ENCODE measurements around the gene GAREM1.

Gene GAREM1

DNA sequence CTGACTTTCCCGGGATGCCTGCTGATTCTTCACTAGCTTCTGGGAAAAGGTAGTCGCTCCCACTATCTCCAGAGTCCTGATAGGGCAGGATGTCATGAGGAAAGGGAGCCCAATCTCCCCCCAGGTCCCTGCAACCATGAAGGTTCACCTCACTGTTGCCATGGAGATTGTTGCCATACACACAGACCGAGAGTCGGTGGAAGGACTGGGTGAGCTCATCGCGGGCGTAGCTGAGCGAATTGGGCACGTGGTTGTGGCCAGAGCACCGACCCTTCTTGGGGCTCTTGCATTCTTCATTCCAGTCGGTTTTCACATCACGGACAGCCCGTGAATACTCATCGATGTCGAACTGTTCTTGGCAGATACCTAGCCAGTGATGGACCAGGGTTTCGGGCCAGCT is 183.4 kb downstream of the GAREM1 start:
- DNase-seq: no peak

DNA sequence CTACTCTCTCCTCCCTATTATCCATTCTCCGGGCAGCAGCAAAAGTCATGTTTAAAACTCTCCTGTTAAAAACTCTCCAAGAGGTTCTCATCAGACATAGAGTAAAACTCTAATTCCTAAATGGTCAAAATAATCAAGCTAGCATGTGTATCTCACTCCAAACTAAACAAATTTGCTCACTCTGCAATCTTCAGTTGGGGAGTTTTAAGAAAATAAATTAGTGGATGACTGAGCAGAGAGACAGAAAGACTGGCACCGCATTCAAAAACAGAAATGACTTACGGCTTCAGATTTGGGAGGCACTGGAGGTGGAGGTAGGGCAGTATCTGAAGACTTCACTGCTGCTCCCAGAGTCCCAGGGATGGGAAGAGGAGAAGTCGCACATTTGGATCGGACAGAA is 183.9 kb downstream of the GAREM1 start:
- DNase-seq: no peak

DNA sequence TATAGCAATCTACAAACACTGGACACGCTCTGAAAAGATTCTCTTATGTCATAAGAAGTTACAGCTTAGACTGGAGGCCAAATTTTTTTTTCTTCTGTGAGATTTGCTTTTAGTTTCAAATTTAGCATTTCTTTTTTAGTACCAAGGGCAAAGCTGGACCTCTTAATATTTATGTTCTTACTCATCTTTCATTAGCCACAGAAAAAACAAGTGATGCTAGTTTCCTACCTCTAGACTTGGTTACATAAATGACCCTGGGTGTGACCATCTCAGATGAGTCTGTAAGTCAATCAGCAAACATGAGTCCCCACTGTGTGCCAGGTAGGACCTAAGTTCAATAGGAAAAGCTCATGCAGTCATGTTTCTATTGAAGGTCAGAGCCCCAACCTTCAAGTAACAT is 186.4 kb downstream of the GAREM1 start:
- no peak for DNase-seq

DNA sequence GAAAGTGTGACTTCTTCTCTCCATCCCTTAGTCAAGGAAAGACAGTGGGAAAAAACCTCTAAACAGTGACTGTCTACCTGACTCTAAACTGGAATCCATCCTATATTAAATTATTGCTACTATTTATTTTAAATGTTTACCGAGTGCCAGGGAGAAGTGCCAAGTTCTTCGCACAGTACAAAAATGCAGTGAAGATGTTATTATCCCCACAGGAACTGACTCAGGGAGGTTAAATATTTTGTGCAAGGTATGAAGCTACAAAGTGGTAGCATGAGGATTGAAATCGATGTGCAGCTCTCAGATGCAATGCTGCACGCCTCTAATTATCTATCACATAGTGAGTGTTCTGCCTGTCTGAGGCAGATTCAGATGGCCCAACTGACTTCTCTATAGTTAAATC is 189.8 kb downstream of the GAREM1 start:
- no peak for DNase-seq

DNA sequence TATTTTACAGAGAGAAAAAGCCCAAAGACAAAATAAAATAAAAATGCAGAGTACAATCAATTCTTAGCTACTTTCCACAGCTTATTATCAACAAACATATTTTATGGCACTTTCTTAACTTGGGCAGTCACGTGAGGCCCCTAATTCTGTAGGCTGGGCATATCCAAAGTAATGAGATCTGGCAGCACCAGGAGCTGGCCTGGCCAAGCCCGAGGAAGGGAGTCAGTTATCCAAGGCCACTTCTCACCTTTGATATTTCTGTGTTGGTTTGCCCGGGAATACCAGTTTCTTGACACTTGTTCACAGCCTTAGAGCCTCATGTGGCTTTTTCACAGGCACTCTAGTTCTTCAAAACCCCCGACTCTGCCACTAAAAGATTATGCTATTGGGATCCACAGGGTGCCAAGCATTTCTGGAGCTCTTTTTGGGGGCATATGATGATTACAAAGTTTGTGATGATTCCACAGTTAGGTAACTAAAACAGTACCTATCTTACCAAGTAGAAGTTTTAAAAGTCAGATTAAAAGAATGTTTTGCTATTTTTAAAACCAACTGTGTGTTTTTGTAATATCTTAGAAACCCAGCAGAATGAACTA is 190.4 kb downstream of the GAREM1 start:
- no peak for DNase-seq

DNA sequence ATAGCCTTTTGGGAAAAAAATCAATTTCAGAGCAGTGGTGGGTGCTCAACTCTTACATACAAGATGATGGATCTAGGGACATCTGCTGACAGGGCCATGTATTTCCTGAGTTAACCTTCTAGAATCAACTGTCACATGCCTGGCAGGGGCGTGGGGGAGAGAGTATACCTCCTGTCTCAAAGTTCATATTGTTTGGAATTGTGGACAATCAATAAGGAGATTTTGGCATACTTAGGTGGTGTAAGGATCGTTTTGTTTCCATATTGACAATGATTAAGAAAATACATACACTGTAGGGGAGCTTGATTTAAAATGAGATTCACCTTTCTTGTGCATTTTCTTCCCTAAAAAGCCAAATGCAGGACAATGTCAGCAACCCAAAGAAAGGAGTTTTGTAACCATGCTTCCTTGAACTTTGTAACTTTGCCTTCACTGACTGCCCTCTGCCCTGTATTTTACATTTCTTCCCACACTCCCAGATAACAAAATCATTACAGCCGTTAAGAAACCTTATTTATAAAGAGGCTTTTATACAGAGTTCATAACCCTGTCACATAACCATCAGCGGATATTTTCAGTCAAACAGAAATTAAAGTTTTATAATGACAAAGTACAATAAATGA is 192.4 kb downstream of the GAREM1 start:
- DNase-seq: no peak

DNA sequence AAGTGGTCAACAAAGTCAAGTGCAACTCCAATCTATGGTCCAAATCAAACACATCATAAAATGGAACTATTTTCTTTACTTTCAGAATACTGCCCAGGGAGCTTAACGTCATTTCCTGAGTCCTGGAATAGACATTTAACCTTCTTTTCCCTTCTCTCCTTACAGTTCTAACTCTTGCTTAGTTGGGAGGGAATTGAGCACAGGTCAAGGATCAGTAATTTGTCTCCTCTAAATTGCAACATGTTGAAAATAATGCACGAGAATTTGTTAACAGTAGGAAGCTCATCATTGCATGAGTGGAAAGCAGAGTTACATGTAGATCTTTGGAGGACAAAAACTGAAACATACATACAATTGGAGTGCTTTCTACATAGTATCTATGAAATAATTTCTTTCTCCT is 193.1 kb downstream of the GAREM1 start:
- DNase-seq: no peak

DNA sequence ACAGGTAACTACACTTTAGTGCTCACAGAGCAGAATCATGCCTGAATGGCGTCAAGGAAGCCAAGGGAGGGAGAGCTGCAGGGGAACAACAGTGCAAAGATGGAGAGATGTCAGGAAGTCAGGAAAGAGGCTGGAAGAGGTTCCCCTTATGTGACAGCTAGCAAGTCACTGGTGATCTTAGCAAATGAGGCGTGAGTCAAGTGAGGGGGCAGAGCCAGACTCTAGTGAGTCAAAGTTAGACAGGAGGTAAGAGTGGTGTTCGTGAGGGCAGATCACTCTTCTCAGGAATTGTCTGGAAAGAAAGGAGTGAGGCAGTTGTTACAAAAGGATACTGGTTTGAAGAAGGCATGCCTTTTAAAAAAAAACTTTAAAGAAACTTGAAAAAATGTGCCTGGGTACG is 193.8 kb downstream of the GAREM1 start:
- DNase-seq: no peak

DNA sequence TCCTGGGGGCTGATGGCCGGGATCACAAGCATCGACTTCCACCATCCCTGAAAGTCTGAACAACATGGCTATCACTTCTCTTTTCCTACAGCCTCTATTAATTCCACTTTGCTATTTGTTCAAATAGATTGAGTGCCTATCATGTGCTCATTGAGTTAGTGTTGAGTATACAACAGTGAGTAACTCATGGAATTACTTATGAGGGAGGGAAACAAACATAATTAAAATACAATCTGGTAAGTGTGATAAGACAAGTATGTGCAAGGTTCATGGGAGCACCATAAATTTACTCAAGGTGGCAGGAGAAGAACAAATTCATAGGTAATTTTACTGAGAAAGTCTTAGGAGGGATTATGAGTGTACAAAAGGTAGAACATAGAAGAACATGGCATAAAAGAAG is 194.4 kb downstream of the GAREM1 start:
- DNase-seq: no peak

DNA sequence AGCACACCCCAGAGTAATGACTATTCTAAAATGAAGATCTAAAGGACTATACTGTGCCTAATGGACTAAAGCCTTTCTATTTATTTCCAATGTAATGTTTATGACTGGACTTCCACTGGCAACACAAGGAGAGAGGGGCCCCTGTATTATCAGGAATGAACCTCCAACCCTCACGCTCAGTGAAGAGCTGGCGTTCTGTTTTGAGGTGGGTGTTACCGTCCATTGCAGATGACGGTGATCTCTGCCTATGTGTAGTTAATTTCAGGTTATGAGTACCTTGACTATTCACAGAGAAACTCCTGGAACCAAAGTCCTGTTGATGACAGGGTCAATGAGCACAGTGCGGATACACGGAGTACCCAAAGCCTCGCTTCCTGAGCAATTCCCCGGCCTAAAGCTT is 195.5 kb downstream of the GAREM1 start:
- DNase-seq: no peak

DNA sequence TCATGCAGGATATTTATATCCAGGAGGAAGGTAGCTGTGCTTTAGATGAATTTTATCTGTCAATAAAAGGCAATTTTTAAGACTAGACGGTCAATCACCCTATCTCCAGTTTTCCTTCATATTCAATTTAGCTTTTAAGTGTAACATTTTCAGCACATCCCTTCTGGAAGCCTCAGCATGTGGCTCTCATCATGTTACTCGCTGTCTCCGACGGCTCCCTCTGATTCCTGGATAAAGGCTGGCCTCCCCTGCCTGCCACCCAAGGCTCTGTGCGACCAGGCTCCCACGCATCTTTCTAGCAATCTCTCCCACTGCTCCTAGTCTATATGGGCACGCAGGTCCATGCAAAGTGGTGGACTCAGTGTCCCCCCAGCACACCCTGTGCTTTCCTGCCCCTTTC is 196.4 kb downstream of the GAREM1 start:
- no peak for DNase-seq

DNA sequence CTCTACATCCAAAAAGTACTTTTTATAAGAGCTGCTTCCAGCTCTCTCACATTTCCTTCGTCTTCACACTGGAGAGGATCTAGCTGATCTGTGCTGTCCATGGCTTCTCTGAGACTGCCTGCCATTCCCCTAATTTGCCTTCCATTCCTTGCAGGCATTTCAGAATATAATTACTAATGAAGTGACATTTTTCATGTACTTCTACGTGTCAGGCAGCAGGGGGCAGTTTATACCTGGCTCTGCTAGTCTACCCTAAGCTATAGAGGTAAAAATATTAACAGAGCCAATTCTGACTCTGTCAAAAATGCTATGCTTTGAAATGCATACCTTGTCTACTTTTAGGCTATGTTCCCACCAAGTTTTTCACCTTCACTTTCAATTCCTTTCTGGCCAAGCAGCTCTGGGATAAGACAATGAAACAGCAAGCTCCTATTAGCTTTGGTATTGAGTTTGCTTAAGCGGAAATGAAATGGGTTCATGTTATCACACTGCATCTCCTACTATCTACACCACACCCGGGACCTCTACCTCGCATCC is 198.9 kb downstream of the GAREM1 start:
- no peak for DNase-seq

DNA sequence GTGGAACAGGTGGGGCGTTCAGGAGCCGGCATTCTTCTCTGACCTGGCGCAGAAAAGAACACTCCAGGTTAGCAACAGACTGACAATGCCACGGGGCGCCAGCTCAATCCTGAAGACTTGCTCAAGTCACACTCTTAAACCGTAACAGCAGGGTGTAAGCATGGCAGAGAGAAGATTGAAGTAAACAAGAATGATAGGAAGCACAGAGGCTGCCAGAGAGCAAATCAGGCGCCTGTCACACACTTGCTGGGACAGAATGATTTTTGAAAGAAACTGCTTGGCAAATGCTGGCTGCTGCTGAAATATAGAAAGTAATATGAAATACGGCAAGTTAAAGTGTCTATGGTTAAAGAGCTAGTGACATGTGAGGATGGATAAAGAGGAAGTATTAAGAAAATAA is 200.3 kb downstream of the GAREM1 start:
- no peak for DNase-seq

DNA sequence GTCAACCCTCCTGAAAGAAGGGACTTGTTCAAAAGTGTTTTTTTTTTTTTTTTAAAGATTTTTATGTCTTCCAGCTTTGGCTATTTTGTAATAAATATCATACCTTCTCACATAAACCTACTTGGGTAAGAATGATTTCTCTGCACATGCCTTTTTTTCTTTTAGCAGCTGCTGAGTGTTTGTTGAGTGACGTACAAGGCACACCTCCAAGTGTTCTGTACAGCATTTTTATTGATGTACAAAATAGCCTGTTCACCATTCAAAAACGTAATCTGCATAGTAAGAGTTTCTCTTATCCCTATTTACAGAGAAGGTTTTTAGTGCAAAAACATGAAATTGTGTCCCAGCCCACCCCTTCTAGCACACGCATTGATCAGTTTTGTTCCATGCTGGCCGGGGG is 203.2 kb downstream of the GAREM1 start:
- no peak for DNase-seq

DNA sequence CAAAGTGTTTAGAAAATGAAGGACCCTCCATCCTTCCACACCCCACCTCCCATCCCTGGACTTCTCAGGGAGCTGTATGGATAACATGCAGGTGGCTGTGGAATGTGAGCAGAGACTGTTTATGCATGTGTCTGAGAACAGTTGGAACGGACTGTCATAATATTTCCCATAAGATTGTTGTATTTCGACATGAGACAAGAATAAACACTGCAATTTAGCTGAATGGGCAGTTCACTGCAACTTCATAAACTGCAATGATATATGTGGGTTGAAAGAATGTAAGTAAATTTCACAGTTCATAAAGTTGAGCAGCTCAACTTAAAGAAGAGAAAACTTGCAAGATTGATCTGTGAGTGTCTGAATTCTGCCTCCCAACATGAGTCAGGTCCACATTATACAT is 206.3 kb downstream of the GAREM1 start:
- no peak for DNase-seq

DNA sequence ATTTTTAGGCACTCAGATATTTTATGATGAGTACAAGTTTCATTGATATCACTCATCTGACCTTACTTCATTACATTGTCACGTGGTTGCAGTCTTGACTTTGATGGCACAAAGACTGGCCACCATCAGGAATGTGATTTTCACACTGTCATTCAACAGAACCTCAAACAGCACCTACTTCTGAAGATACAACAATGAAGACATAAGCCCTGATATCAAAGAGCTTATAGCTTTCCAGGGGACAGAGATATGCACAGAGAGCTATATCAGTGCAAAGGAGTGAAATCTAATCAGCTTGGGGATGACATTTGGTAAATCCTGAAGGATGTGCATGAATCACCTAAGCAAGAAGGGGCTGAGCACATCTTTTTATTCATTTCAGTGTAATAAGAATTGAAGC is 208.6 kb downstream of the GAREM1 start:
- no peak for DNase-seq

DNA sequence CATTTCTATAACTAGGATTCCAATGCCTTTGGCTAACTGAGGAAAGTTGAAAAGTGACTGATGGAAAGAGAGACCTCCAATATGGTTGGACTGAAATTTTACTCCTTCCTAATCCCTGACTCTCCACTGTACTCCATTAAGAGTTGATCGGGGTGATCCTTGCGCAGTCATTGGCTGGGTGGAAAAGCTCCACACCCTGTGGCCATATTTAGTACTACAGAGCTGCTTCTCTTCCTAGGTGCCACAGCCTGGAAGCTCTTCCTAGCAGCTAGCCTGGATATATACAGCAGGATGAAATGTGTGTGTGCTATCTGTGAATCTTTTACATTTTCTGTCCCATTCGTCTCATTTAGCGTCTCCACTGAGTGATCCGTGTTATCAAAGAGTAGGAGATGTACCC is 209.7 kb downstream of the GAREM1 start:
- DNase-seq: no peak

DNA sequence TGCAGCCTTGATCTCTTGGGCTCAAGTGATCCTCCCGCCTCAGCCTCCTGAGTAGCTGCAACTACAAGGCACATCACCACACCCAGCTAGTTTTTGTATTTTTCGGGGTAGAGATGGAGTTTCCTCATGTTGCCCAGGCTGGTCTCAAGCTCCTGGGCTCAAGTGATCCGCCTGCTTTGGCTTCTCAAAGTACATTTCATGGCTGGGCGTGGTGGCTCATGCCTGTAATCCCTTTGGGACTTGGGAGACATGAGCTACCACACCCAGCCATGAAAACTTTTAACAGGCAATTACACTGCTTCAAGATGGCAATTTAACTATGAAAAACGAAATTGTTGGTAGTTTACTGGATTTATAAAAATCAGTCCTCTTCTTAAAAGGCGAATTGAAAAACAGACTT is 211.1 kb downstream of the GAREM1 start:
- no peak for DNase-seq

DNA sequence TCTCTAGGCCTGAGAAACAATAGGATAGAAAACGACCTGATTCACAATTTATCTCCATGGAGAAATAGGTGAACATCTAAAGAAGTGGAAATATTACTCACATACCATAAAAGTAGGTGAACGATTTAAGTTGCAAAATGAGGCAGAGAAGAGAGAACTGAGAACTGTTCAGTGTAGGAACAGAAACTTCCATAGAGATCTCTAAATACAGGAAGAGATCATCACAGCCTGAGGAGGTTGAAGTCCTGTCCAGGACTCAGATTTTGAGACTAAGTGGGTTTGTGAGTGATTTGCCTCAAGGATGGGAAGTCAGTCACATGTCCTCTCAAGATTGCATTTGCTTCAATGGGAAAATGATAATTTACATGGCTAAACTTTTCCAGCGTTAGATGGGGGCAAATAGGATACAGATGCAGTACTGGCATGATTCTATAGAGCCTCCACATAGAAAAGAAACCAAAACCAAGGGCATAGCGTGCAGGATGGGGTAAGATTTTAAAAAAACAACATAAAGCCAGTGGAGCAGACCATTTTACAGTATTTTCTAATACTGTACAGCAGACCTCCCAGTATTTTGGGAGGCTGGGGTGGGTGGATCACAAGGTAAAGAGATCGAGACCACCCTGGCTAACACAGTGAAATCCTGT is 212.0 kb downstream of the GAREM1 start:
- DNase-seq: no peak

DNA sequence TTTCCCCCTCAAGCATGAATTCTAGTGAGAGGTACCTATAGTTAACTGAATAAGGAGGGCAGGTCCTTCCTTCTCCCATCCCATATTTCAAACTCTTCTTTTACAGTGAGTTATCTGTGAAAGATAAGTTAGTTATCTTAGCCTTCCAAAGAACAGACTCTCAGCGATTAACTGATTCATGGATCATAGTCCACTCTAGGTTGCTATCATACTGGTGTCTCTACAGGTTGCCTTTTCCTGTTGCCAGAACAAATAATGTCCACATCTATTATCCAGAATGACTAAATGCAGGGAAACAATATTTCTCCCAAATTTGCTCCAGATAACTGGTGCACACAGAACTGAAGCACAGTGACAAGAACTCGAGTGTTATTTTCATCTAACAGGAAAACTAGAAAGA is 212.5 kb downstream of the GAREM1 start:
- no peak for DNase-seq

DNA sequence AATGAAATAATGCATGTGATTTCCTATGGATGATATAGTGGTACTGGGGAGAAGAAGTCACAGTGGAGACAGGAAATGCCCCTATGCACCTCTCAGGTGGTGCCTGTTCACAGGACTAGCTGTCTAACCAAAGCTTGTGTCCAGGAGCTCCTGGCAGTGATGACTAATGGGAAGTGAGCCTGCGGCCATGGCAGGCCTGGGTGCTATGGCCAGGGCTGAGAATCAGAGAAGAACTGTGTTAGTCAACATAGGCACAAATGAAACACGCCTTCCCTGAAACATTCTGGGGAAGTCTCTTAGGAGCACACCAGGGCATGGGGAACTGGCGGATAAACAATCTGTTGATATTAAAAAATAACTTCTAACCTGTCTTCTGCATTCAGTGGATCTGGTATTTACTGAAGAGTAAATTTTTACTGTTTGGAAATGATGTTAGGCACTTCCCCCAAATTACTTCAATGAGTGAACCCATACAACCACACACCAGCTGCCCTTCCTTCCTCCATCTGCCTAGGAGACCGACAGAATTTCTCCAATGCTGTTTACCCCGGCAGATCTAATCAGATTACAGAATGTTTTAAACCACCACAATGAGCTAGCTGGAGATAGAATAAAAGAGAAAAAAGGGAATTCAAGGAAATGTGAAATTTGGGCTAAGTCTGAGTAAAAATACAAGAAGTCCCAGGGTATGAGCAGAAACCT is 213.4 kb downstream of the GAREM1 start:
- DNase-seq: no peak

DNA sequence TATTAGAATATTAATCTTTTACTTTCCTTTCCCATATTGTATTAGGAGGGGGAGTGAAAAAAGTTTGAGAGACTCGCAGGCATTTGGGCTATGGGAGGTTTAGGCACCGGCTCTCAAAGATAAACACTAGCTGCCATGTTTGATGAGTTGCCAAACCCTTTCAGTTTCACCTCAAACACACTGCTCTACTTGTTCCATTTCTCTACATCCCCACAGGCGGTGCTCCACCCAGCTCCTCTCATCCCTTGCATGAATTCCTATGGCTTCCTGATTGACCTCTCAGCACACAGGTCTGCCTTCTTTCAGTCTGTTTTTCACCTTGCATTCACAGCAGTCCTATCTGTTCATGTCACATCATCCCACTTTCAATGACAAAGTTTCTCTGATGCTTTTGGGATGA is 215.1 kb downstream of the GAREM1 start:
- DNase-seq: no peak

DNA sequence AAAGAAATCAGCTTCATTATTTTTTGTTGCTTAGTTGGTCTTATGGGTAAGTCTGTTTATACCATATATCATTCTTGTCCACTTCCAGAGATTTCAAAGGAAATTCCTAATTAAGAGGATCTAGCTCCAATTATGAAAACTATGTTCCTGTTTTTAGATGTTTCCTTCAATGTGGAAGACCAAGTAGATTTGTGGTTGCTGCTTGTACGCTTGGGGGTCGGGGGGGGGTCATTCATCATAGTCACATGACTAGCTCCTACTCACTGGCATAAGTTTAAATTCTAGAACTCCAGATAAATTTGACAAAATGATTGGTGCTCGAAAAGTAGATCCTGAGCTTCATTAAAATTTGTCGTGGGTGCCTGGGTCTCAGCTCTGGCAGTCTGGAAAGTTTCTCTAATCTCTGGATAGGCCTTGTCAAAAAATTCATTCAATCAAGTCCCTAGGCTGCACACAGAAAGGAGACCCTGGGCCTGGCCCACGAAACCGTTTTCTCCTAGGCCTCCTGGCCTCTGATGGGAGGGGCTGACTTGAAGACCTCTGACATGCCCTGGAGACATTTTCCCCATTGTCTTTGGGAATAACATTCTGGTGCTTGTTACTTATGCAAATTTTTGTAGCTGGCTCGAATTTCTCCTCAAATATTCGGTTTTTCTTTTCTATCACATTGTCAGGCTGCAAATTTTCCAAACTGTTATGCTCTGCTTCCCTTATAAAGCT is 218.4 kb downstream of the GAREM1 start:
- DNase-seq: no peak
